Panc1 (cell line): ENCODE data around the gene CDK5. TPM values are rescaled to one million over a fixed set of nuclear protein-coding genes. Genes with fewer than 3 reads are reported as not detected.

ENCODE experiments used
- ATAC-seq: fragments of 200-7000 bp; cut with Tn5 transposase; 2 replicates; pipeline ENCODE4 v1.9.1; 2020; ENCODE audit warnings: mild to moderate bottlenecking, moderate library complexity
- BruUV-seq: library from RNA; stranded (reverse); fragments of 400-500 nt; replicated peaks from 2 replicates; lab custom pipeline; 2021; lab: Mats Ljungman, UMichigan
- CTCF ChIA-PET: fragments of 300-600 bp; sonication (Branson Sonifier 250); formaldehyde crosslinking; loops from one replicate; lab custom pipeline; 2022; ENCODE audit warnings: antibody characterized with exemption; lab: Charles Lee
- POLR2A ChIA-PET: fragments of 300-600 bp; sonication (Branson Sonifier 250); formaldehyde crosslinking; loops from one replicate; lab custom pipeline; 2022; ENCODE audit warnings: antibody characterized with exemption; lab: Charles Lee
- DNase-seq: peaks from one replicate; pipeline ENCODE4 v3.0.0-alpha.2; 2010; ENCODE audit warnings: low read depth, low spot score
- H3K27ac ChIP-seq: 2 replicates; pipeline ENCODE4 v1.5.1; 2011; ENCODE audit warnings: mild to moderate bottlenecking, low read length, inconsistent platforms
- H3K27me3 ChIP-seq: fragments of 200-500 bp; sonication (Bioruptor generic); 2 replicates; pipeline ENCODE4 v1.6.0; 2014; ENCODE audit warnings: low read length, inconsistent platforms; ENCODE audit not compliant: control insufficient read depth, insufficient read depth
- H3K36me3 ChIP-seq: fragments of 200-500 bp; sonication (Bioruptor generic); 2 replicates; pipeline ENCODE4 v1.5.1; 2014; ENCODE audit warnings: inconsistent platforms, mild to moderate bottlenecking, low read length, moderate library complexity; ENCODE audit not compliant: control insufficient read depth, insufficient read depth
- H3K4me1 ChIP-seq: 2 replicates; pipeline ENCODE4 v1.5.1; 2011; ENCODE audit warnings: inconsistent platforms, mild to moderate bottlenecking, low read length, moderate library complexity; ENCODE audit not compliant: control insufficient read depth, insufficient read depth
- H3K4me3 ChIP-seq, 2 experiments: 2 replicates each; pipeline ENCODE4 v1.5.1; 2011 to 2012; ENCODE audit warnings: low read depth in 2 of 2, low read length in 2 of 2, mild to moderate bottlenecking in 2 of 2, inconsistent platforms in 1 of 2, moderate library complexity in 1 of 2
- H3K9me3 ChIP-seq: fragments of 200-500 bp; sonication (Bioruptor generic); 2 replicates; pipeline ENCODE4 v1.5.1; 2014; ENCODE audit warnings: low read depth, mild to moderate bottlenecking, inconsistent platforms, low read length, moderate library complexity; ENCODE audit not compliant: control insufficient read depth, insufficient read depth
- POLR2AphosphoS5 ChIP-seq: IDR thresholded peaks from 2 replicates; pipeline ENCODE4 v1.6.1; 2012; ENCODE audit warnings: mild to moderate bottlenecking, low read depth, low read length, moderate library complexity
- SIN3A ChIP-seq: IDR thresholded peaks from 2 replicates; pipeline ENCODE4 v1.6.1; 2012; ENCODE audit warnings: low read depth, mild to moderate bottlenecking, low read length, moderate library complexity, borderline replicate concordance; ENCODE audit not compliant: insufficient read depth
- TCF7L2 ChIP-seq: IDR thresholded peaks from 2 replicates; pipeline ENCODE4 v1.6.1; 2011; ENCODE audit warnings: mild to moderate bottlenecking, low read depth, low read length, inconsistent platforms
- in situ Hi-C: cut with HindIII; loops from 2 replicates; pipeline ENCODE4 v1.10.0; 2016; ENCODE audit warnings: low sequenced_read_pairs, low pct_unique_long_range_greater_than_20kb
- intact Hi-C: fragments of 100-400 bp; cut with micrococcal nuclease; formaldehyde crosslinking; loops from one replicate; pipeline ENCODE4 v1.10.0; 2022; ENCODE audit not compliant: unreplicated experiment
- total RNA-seq: library from RNA; stranded (reverse); gene quantifications from one replicate; pipeline ENCODE4 v1.2.1, GENCODE V29; 2021; ENCODE audit not compliant: unreplicated experiment
- TF ChIP-seq, protein P1 (sequence below), 2 experiments: IDR thresholded peaks; 2 replicates each; pipeline ENCODE4 v1.6.1; 2011 to 2012; ENCODE audit warnings: low read depth in 2 of 2, control low read depth in 1 of 2, low read length in 1 of 2, mild to moderate bottlenecking in 1 of 2, moderate library complexity in 1 of 2; ENCODE audit not compliant: insufficient read depth in 1 of 2
- TF ChIP-seq, protein P2 (sequence below): fragments of 450-650 bp; IDR thresholded peaks from 2 replicates; pipeline ENCODE4 v1.5.1; 2017; ENCODE audit warnings: mild to moderate bottlenecking

CDK5 gene
- total RNA-seq, 1 experiment from 2014 or later: 25.6 TPM

DNA sequence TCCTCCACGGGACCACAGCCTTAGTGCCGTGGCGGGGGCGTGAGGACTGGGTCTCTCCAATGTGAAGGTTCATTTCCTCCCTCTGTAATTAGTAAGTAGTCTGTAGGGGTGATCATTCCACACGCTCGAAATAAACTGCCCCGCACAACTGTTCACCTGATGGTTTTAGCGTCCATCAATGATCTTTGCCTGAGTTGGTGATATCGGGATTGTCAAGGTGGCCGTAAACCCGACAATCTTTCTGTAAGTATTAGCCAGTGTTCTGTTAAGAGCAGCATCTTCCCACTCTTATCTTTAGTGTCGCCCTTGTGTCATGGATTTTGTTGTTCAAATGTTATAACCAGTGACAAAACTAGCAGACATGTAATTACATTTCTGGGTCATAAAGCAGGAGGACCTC lies 46.3 kb upstream of the CDK5 start:
- Histone ChIP-seq H3K4me3 (no peak overlapping the region), H3K27ac (no peak overlapping the region), H3K9me3 (no peaks in the 10 kb centered on the region), H3K36me3 (no peaks in the 10 kb centered on the region), H3K27me3 (no peaks in the 10 kb centered on the region), H3K4me1 (no peaks in the 10 kb centered on the region)
- in situ Hi-C loops (no loop called here), intact Hi-C loops (no loop called here)
- CTCF ChIA-PET: no interaction called here
- DNase-seq (no peak), ATAC-seq (no peak)
- no TSS peak for BruUV-seq
- POLR2A ChIA-PET: no interaction called here
- TF ChIP-seq, protein P1, sequence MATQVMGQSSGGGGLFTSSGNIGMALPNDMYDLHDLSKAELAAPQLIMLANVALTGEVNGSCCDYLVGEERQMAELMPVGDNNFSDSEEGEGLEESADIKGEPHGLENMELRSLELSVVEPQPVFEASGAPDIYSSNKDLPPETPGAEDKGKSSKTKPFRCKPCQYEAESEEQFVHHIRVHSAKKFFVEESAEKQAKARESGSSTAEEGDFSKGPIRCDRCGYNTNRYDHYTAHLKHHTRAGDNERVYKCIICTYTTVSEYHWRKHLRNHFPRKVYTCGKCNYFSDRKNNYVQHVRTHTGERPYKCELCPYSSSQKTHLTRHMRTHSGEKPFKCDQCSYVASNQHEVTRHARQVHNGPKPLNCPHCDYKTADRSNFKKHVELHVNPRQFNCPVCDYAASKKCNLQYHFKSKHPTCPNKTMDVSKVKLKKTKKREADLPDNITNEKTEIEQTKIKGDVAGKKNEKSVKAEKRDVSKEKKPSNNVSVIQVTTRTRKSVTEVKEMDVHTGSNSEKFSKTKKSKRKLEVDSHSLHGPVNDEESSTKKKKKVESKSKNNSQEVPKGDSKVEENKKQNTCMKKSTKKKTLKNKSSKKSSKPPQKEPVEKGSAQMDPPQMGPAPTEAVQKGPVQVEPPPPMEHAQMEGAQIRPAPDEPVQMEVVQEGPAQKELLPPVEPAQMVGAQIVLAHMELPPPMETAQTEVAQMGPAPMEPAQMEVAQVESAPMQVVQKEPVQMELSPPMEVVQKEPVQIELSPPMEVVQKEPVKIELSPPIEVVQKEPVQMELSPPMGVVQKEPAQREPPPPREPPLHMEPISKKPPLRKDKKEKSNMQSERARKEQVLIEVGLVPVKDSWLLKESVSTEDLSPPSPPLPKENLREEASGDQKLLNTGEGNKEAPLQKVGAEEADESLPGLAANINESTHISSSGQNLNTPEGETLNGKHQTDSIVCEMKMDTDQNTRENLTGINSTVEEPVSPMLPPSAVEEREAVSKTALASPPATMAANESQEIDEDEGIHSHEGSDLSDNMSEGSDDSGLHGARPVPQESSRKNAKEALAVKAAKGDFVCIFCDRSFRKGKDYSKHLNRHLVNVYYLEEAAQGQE (IDR thresholded peaks at IDR 0.05; ENCODE audit: insufficient read depth in 1 of 2, low read depth in 2 of 2, low read length in 1 of 2): no peak
- TF ChIP-seq, protein P2, sequence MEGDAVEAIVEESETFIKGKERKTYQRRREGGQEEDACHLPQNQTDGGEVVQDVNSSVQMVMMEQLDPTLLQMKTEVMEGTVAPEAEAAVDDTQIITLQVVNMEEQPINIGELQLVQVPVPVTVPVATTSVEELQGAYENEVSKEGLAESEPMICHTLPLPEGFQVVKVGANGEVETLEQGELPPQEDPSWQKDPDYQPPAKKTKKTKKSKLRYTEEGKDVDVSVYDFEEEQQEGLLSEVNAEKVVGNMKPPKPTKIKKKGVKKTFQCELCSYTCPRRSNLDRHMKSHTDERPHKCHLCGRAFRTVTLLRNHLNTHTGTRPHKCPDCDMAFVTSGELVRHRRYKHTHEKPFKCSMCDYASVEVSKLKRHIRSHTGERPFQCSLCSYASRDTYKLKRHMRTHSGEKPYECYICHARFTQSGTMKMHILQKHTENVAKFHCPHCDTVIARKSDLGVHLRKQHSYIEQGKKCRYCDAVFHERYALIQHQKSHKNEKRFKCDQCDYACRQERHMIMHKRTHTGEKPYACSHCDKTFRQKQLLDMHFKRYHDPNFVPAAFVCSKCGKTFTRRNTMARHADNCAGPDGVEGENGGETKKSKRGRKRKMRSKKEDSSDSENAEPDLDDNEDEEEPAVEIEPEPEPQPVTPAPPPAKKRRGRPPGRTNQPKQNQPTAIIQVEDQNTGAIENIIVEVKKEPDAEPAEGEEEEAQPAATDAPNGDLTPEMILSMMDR: no peak
- no peak for TF ChIP-seq SIN3A
- no peak for TF ChIP-seq TCF7L2
- no peak for TF ChIP-seq POLR2AphosphoS5

DNA sequence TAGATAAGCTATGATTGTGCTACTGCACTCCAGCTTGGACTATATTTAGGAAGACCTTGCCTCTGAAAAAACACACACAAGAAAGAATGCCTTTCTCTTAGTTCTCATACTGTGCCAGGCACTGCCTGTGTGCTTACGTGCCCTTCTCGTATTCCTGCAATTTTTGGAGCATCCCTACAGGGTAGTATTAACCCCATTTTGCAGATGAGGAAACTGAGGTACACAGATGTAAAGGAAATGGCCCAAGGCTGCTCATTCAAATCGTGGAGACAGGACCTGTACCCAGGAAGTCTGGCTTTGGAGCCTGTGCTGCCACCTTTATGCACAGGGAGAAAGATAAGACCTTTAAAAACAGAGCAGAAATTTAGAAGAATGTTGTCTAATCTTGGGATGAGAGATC lies 45.3 kb upstream of the CDK5 start:
- DNase-seq: no peak
- H3K4me1 ChIP-seq: no peaks in the 10 kb centered on the region
- no peaks in the 10 kb centered on the region for H3K27me3 ChIP-seq
- no peak overlapping the region for H3K4me3 ChIP-seq
- ChIA-PET POLR2A (no interaction called here), CTCF (no interaction called here)
- no peaks in the 10 kb centered on the region for H3K36me3 ChIP-seq
- no peaks in the 10 kb centered on the region for H3K9me3 ChIP-seq
- in situ Hi-C loops: no loop called here
- no peak overlapping the region for H3K27ac ChIP-seq
- intact Hi-C loops: no loop called here
- no peak for TF ChIP-seq TCF7L2
- TF ChIP-seq, protein P2: no peak
- TF ChIP-seq, protein P1 (IDR thresholded peaks at IDR 0.05; ENCODE audit: insufficient read depth in 1 of 2, low read depth in 2 of 2, low read length in 1 of 2): no peak
- no peak for TF ChIP-seq SIN3A
- TF ChIP-seq POLR2AphosphoS5: no peak
- BruUV-seq: no TSS peak
- no peak for ATAC-seq
